ENCODE results near the gene PWWP2A. TPM values are rescaled to one million over a fixed set of nuclear protein-coding genes. Genes with fewer than 3 reads are reported as not detected.
"Not testable (repeated sequence)": the region's sequence is repeated elsewhere in the genome, so short reads cannot be mapped to it uniquely, and the experiment has no call there.

PWWP2A gene
- total RNA-seq, 1 donor from 2014 or later = 22.7 TPM

- Mint-ChIP-seq H3K27ac (no peak overlapping the region), H3K4me1 (ENCODE audit: low read depth) (no peaks in the 10 kb centered on the region), H3K9me3 (no peaks in the 10 kb centered on the region), H3K27me3 (ENCODE audit: low read depth) (no peaks in the 10 kb centered on the region), H3K36me3 (ENCODE audit: low read depth) (no peaks in the 10 kb centered on the region), H3K4me3 (ENCODE audit: low read depth) (no peak overlapping the region)
- intact Hi-C loops (cut with micrococcal nuclease) = loop anchor here (5.0 kb wide), 1 partner anchor 34 kb away; the partner anchor contains the start of gene PWWP2A
- no peak for DNase-seq (ENCODE audit: low spot score)
These were observed 36.4 kb downstream of the PWWP2A start for GRCh38 chr5:160082614-160083500.

GRCh38 chr5:160081495-160081894, 37.8 kb downstream of the PWWP2A start:
- no peak overlapping the region for H3K27ac Mint-ChIP-seq
- intact Hi-C loops (cut with micrococcal nuclease) = loop anchor here (5.0 kb wide), 1 partner anchor 36 kb away; the partner anchor contains the start of gene PWWP2A
- no peaks in the 10 kb centered on the region for H3K9me3 Mint-ChIP-seq
- no peak for DNase-seq (ENCODE audit: low spot score)
- H3K4me1 Mint-ChIP-seq (ENCODE audit: low read depth) = no peaks in the 10 kb centered on the region
- peaks cover 7% of the 10 kb centered on the region for H3K36me3 Mint-ChIP-seq (ENCODE audit: low read depth)
- no peak overlapping the region for H3K4me3 Mint-ChIP-seq (ENCODE audit: low read depth)
- H3K27me3 Mint-ChIP-seq (ENCODE audit: low read depth) = no peaks in the 10 kb centered on the region

- no peaks in the 10 kb centered on the region for H3K4me1 Mint-ChIP-seq (ENCODE audit: low read depth)
- DNase-seq (ENCODE audit: low spot score) = no peak
- intact Hi-C loops (cut with micrococcal nuclease) = loop anchor here (1.0 to 5.0 kb wide), 2 partner anchors 38 to 266 kb away; partner anchors contain the start of gene PWWP2A
- no peaks in the 10 kb centered on the region for H3K9me3 Mint-ChIP-seq
- H3K27me3 Mint-ChIP-seq (ENCODE audit: low read depth) = no peaks in the 10 kb centered on the region
- peaks cover 7% of the 10 kb centered on the region for H3K36me3 Mint-ChIP-seq (ENCODE audit: low read depth)
- no peak overlapping the region for H3K4me3 Mint-ChIP-seq (ENCODE audit: low read depth)
- H3K27ac Mint-ChIP-seq = no peak overlapping the region
These were observed 39.5 kb downstream of the PWWP2A start for GRCh38 chr5:160079753-160080152.

- peaks cover 2% of the 10 kb centered on the region for H3K4me1 Mint-ChIP-seq (ENCODE audit: low read depth)
These were observed 42.3 kb downstream of the PWWP2A start for GRCh38 chr5:160076997-160077396.

GRCh38 chr5:160075073-160075472, 44.2 kb downstream of the PWWP2A start:
- Mint-ChIP-seq H3K4me1 (ENCODE audit: low read depth) (peaks cover 5% of the 10 kb centered on the region), H3K27me3 (ENCODE audit: low read depth) (no peaks in the 10 kb centered on the region), H3K9me3 (no peaks in the 10 kb centered on the region), H3K36me3 (ENCODE audit: low read depth) (peaks cover 7% of the 10 kb centered on the region), H3K4me3 (ENCODE audit: low read depth) (no peak overlapping the region), H3K27ac (no peak overlapping the region)
- DNase-seq (ENCODE audit: low spot score) = no peak
- intact Hi-C loops (cut with micrococcal nuclease) = no loop called here

More at GRCh38 chr5:160076997-160077396, 42.3 kb downstream of the PWWP2A start:
- H3K27ac Mint-ChIP-seq = no peak overlapping the region
- H3K4me3 Mint-ChIP-seq (ENCODE audit: low read depth) = no peak overlapping the region
- DNase-seq (ENCODE audit: low spot score) = no peak
- no peaks in the 10 kb centered on the region for H3K9me3 Mint-ChIP-seq
- peaks cover 7% of the 10 kb centered on the region for H3K36me3 Mint-ChIP-seq (ENCODE audit: low read depth)
- intact Hi-C loops (cut with micrococcal nuclease) = no loop called here
- H3K27me3 Mint-ChIP-seq (ENCODE audit: low read depth) = no peaks in the 10 kb centered on the region

- Mint-ChIP-seq H3K4me3 (ENCODE audit: low read depth) (no peak overlapping the region), H3K27ac (no peak overlapping the region), H3K9me3 (no peaks in the 10 kb centered on the region), H3K4me1 (ENCODE audit: low read depth) (peaks cover 5% of the 10 kb centered on the region), H3K36me3 (ENCODE audit: low read depth) (no peaks in the 10 kb centered on the region), H3K27me3 (ENCODE audit: low read depth) (no peaks in the 10 kb centered on the region)
- no peak for DNase-seq (ENCODE audit: low spot score)
- intact Hi-C loops (cut with micrococcal nuclease) = no loop called here
These were observed 47.3 kb downstream of the PWWP2A start for GRCh38 chr5:160071916-160072315.

- no peak overlapping the region for H3K27ac Mint-ChIP-seq
- peaks cover 5% of the 10 kb centered on the region for H3K4me1 Mint-ChIP-seq (ENCODE audit: low read depth)
- H3K4me3 Mint-ChIP-seq (ENCODE audit: low read depth) = no peak overlapping the region
- no peaks in the 10 kb centered on the region for H3K27me3 Mint-ChIP-seq (ENCODE audit: low read depth)
- H3K36me3 Mint-ChIP-seq (ENCODE audit: low read depth) = no peaks in the 10 kb centered on the region
- DNase-seq (ENCODE audit: low spot score) = no peak
- intact Hi-C loops (cut with micrococcal nuclease) = no loop called here
- H3K9me3 Mint-ChIP-seq = no peaks in the 10 kb centered on the region
These were observed 47.7 kb downstream of the PWWP2A start for GRCh38 chr5:160071516-160071915.

- H3K27me3 Mint-ChIP-seq (ENCODE audit: low read depth); intact Hi-C loops (cut with micrococcal nuclease); H3K4me1 Mint-ChIP-seq (ENCODE audit: low read depth); H3K36me3 Mint-ChIP-seq (ENCODE audit: low read depth); DNase-seq (ENCODE audit: low spot score); H3K9me3 Mint-ChIP-seq; H3K4me3 Mint-ChIP-seq (ENCODE audit: low read depth); H3K27ac Mint-ChIP-seq: not testable (repeated sequence)
These were observed 50.1 kb downstream of the PWWP2A start for GRCh38 chr5:160069120-160069519.

- intact Hi-C loops (cut with micrococcal nuclease) = no loop called here
- no peak overlapping the region for H3K4me3 Mint-ChIP-seq (ENCODE audit: low read depth)
- no peaks in the 10 kb centered on the region for H3K9me3 Mint-ChIP-seq
- no peaks in the 10 kb centered on the region for H3K4me1 Mint-ChIP-seq (ENCODE audit: low read depth)
- DNase-seq (ENCODE audit: low spot score) = no peak
- no peak overlapping the region for H3K27ac Mint-ChIP-seq
- no peaks in the 10 kb centered on the region for H3K27me3 Mint-ChIP-seq (ENCODE audit: low read depth)
- peaks cover 20% of the 10 kb centered on the region for H3K36me3 Mint-ChIP-seq (ENCODE audit: low read depth)
These were observed 54.1 kb downstream of the PWWP2A start for GRCh38 chr5:160064995-160065614.

- Mint-ChIP-seq H3K4me1 (ENCODE audit: low read depth) (no peaks in the 10 kb centered on the region), H3K27ac (no peak overlapping the region), H3K36me3 (ENCODE audit: low read depth) (peaks cover 23% of the 10 kb centered on the region), H3K4me3 (ENCODE audit: low read depth) (no peak overlapping the region), H3K27me3 (ENCODE audit: low read depth) (no peaks in the 10 kb centered on the region), H3K9me3 (no peaks in the 10 kb centered on the region)
- intact Hi-C loops (cut with micrococcal nuclease) = no loop called here
- no peak for DNase-seq (ENCODE audit: low spot score)
These were observed 54.8 kb downstream of the PWWP2A start for GRCh38 chr5:160064417-160064810.

GRCh38 chr5:160061770-160062169, 57.5 kb downstream of the PWWP2A start:
- H3K4me1 Mint-ChIP-seq (ENCODE audit: low read depth) = no peaks in the 10 kb centered on the region
- H3K27me3 Mint-ChIP-seq (ENCODE audit: low read depth) = no peaks in the 10 kb centered on the region
- peaks cover 38% of the 10 kb centered on the region for H3K36me3 Mint-ChIP-seq (ENCODE audit: low read depth)
- intact Hi-C loops (cut with micrococcal nuclease) = no loop called here
- no peaks in the 10 kb centered on the region for H3K9me3 Mint-ChIP-seq
- no peak for DNase-seq (ENCODE audit: low spot score)
- no peak overlapping the region for H3K4me3 Mint-ChIP-seq (ENCODE audit: low read depth)
- no peak overlapping the region for H3K27ac Mint-ChIP-seq

GRCh38 chr5:160060001-160060400, 59.2 kb downstream of the PWWP2A start:
- no peak overlapping the region for H3K27ac Mint-ChIP-seq
- H3K9me3 Mint-ChIP-seq = no peaks in the 10 kb centered on the region
- H3K36me3 Mint-ChIP-seq (ENCODE audit: low read depth) = peaks cover 50% of the 10 kb centered on the region
- no peak for DNase-seq (ENCODE audit: low spot score)
- H3K4me1 Mint-ChIP-seq (ENCODE audit: low read depth) = no peaks in the 10 kb centered on the region
- no peaks in the 10 kb centered on the region for H3K27me3 Mint-ChIP-seq (ENCODE audit: low read depth)
- no peak overlapping the region for H3K4me3 Mint-ChIP-seq (ENCODE audit: low read depth)
- intact Hi-C loops (cut with micrococcal nuclease) = no loop called here

GRCh38 chr5:160057256-160057655, 62.0 kb downstream of the PWWP2A start:
- Mint-ChIP-seq H3K27me3 (ENCODE audit: low read depth) (no peaks in the 10 kb centered on the region), H3K9me3 (no peaks in the 10 kb centered on the region), H3K4me3 (ENCODE audit: low read depth) (no peak overlapping the region), H3K4me1 (ENCODE audit: low read depth) (no peaks in the 10 kb centered on the region), H3K27ac (no peak overlapping the region), H3K36me3 (ENCODE audit: low read depth) (peaks cover 59% of the 10 kb centered on the region)
- intact Hi-C loops (cut with micrococcal nuclease) = no loop called here
- no peak for DNase-seq (ENCODE audit: low spot score)
